Measurements from ENCODE around the gene OR5V1. TPM values are rescaled to one million over a fixed set of nuclear protein-coding genes. Genes with fewer than 3 reads are reported as not detected.

The OR5V1 gene
- total RNA-seq, 2 donors from 2014 or later, result not detected

DNA sequence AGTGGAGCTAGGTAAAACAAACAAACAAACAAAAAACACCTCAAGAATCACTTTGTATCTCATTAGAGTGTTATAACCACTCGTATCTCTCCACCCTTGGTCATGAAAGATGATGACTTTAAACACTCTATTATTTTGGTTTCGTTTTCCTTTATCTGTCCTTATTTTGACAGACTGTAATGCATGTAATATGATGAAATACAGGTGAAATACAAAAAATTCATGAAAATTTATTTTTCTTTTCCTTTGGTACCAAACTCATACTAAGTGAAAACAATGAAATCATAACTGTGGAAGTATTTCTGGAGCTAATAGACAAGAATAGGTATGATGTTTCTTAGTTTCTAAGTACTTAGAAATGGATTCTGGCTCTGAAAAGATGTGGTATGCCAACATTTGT is 30.9 kb upstream of the OR5V1 start:
- H3K36me3 Mint-ChIP-seq (ENCODE audit: low read depth), result no peaks in the 10 kb centered on the region
- no peak overlapping the region for H3K9ac ChIP-seq (ENCODE audit: extremely low read depth, low read length, poor library complexity, severe bottlenecking)
- no peaks in the 10 kb centered on the region for H3K9me3 ChIP-seq (ENCODE audit: control insufficient read depth, low read length)
- H3K4me3 ChIP-seq (ENCODE audit: low read length), result no peak overlapping the region
- no peak overlapping the region for H3K4me3 Mint-ChIP-seq
- H3K4me1 ChIP-seq (ENCODE audit: control insufficient read depth, insufficient read depth, low read length), result no peaks in the 10 kb centered on the region
- H3K4me1 Mint-ChIP-seq, result no peaks in the 10 kb centered on the region
- H3K27ac Mint-ChIP-seq, result no peak overlapping the region
- WGBS, 2 experiments (ENCODE audit: insufficient coverage in 1 of 2, insufficient read length in 1 of 2), result 84% methylated on average over 2 of the region's 2 CpGs; no CpG with 5 or more reads in 1 of the 2 experiments
- TF ChIP-seq, protein P1, sequence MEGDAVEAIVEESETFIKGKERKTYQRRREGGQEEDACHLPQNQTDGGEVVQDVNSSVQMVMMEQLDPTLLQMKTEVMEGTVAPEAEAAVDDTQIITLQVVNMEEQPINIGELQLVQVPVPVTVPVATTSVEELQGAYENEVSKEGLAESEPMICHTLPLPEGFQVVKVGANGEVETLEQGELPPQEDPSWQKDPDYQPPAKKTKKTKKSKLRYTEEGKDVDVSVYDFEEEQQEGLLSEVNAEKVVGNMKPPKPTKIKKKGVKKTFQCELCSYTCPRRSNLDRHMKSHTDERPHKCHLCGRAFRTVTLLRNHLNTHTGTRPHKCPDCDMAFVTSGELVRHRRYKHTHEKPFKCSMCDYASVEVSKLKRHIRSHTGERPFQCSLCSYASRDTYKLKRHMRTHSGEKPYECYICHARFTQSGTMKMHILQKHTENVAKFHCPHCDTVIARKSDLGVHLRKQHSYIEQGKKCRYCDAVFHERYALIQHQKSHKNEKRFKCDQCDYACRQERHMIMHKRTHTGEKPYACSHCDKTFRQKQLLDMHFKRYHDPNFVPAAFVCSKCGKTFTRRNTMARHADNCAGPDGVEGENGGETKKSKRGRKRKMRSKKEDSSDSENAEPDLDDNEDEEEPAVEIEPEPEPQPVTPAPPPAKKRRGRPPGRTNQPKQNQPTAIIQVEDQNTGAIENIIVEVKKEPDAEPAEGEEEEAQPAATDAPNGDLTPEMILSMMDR (conservative IDR thresholded peaks at IDR 0.05), result no peak
- no peaks in the 10 kb centered on the region for H3K27me3 Mint-ChIP-seq (ENCODE audit: insufficient read depth)
- DNase-seq, result no peak
- H3K36me3 ChIP-seq (ENCODE audit: control insufficient read depth, insufficient read depth, low read length), result no peaks in the 10 kb centered on the region
- no peak overlapping the region for H3K27ac ChIP-seq (ENCODE audit: low read depth, low read length)
- H3K27me3 ChIP-seq (ENCODE audit: control insufficient read depth, insufficient read depth, low read length, poor library complexity, severe bottlenecking), result no peaks in the 10 kb centered on the region
- H3K9me3 Mint-ChIP-seq, result no peaks in the 10 kb centered on the region

DNA sequence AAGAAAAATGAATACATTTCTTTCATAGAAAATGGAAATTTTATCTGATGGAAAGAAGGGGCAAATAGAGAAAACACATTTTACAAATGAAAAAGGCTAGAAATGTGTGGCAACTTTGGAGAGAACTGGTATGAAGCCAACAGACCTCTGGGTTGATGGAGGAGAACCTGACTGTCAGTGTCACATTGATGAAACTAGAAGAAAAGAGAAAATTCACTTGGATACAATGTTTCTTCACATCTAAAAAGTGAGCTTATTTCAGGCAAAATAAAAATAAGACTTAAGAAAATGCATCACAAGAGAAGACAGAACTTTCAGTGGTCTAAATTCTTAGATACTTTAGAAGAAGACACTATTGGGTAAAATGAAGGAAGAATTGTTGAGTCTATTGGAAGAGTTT is 26.7 kb upstream of the OR5V1 start, which contains the start of gene OR12D2:
Gene OR12D2 (plus strand): TSS at position 301 of the 400 bp plus-strand sequence. CDS start 1,069 bp downstream, outside the sequence.
- Histone ChIP-seq H3K4me3 (ENCODE audit: low read length) (no peak within 1 kb of the TSS), H3K4me1 (ENCODE audit: control insufficient read depth, insufficient read depth, low read length) (no peaks in the 10 kb centered on the region), H3K27me3 (ENCODE audit: control insufficient read depth, insufficient read depth, low read length, poor library complexity, severe bottlenecking) (no peaks in the 10 kb centered on the region), H3K9ac (ENCODE audit: extremely low read depth, low read length, poor library complexity, severe bottlenecking) (no peak within 1 kb of the TSS), H3K9me3 (ENCODE audit: control insufficient read depth, low read length) (no peaks in the 10 kb centered on the region), H3K27ac (ENCODE audit: low read depth, low read length) (no peak within 1 kb of the TSS), H3K36me3 (ENCODE audit: control insufficient read depth, insufficient read depth, low read length) (no peaks in the 10 kb centered on the region)
- TF ChIP-seq, protein P1 (conservative IDR thresholded peaks at IDR 0.05), result no peak
- DNase-seq, result no peak
- no peaks in the 10 kb centered on the region for H3K36me3 Mint-ChIP-seq (ENCODE audit: low read depth)
- H3K4me3 Mint-ChIP-seq, result no peak within 1 kb of the TSS
- no peak within 1 kb of the TSS for H3K27ac Mint-ChIP-seq
- no peaks in the 10 kb centered on the region for H3K27me3 Mint-ChIP-seq (ENCODE audit: insufficient read depth)
- no peaks in the 10 kb centered on the region for H3K4me1 Mint-ChIP-seq
- H3K9me3 Mint-ChIP-seq, result no peaks in the 10 kb centered on the region

DNA sequence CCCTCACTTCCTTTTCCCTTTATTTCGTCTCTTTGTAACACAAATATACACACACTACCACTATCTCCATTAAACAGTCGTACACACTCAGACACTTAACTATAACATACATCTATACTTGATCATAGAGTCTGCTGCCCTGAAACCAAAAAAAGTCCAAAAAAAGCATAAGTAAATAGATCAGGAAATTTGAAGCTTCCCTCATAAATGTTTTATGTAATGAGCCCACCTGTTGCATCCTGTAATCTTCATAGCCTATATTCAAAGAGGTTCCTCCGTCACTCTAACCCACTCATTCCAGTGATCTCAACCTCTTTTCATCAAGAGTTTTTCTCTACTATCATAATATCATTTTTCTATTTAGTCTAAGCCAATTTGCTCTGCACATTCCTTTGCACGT is 19.9 kb upstream of the OR5V1 start:
- no peak overlapping the region for H3K9ac ChIP-seq (ENCODE audit: extremely low read depth, low read length, poor library complexity, severe bottlenecking)
- H3K9me3 ChIP-seq (ENCODE audit: control insufficient read depth, low read length), result no peaks in the 10 kb centered on the region
- no peak overlapping the region for H3K27ac ChIP-seq (ENCODE audit: low read depth, low read length)
- Mint-ChIP-seq H3K4me3 (no peak overlapping the region), H3K9me3 (no peaks in the 10 kb centered on the region), H3K4me1 (no peaks in the 10 kb centered on the region), H3K27me3 (ENCODE audit: insufficient read depth) (peaks cover 1% of the 10 kb centered on the region), H3K27ac (no peak overlapping the region), H3K36me3 (ENCODE audit: low read depth) (no peaks in the 10 kb centered on the region)
- TF ChIP-seq, protein P1 (conservative IDR thresholded peaks at IDR 0.05), result no peak
- WGBS, 2 experiments (ENCODE audit: insufficient coverage in 1 of 2, insufficient read length in 1 of 2), result 66 to 74% methylated on average over 2 to 3 of the region's 4 CpGs
- no peak overlapping the region for H3K4me3 ChIP-seq (ENCODE audit: low read length)
- no peaks in the 10 kb centered on the region for H3K27me3 ChIP-seq (ENCODE audit: control insufficient read depth, insufficient read depth, low read length, poor library complexity, severe bottlenecking)
- no peak for DNase-seq
- no peaks in the 10 kb centered on the region for H3K4me1 ChIP-seq (ENCODE audit: control insufficient read depth, insufficient read depth, low read length)
- no peaks in the 10 kb centered on the region for H3K36me3 ChIP-seq (ENCODE audit: control insufficient read depth, insufficient read depth, low read length)
